GM12892 (cell line): ENCODE measurements around the gene TSPEAR.

Source experiments
- POLR2A ChIP-seq: IDR thresholded peaks from 2 replicates; pipeline ENCODE4 v1.6.1; 2011; ENCODE audit warnings: low read depth, low read length, control low read depth
- POLR2AphosphoS5 ChIP-seq: IDR thresholded peaks from 2 replicates; pipeline ENCODE4 v1.6.1; 2011; ENCODE audit warnings: low read depth, low read length, control low read depth
- TAF1 ChIP-seq: IDR thresholded peaks from 2 replicates; pipeline ENCODE4 v1.6.1; 2011; ENCODE audit warnings: low read depth, mild to moderate bottlenecking, control low read depth, low read length, borderline replicate concordance

DNA sequence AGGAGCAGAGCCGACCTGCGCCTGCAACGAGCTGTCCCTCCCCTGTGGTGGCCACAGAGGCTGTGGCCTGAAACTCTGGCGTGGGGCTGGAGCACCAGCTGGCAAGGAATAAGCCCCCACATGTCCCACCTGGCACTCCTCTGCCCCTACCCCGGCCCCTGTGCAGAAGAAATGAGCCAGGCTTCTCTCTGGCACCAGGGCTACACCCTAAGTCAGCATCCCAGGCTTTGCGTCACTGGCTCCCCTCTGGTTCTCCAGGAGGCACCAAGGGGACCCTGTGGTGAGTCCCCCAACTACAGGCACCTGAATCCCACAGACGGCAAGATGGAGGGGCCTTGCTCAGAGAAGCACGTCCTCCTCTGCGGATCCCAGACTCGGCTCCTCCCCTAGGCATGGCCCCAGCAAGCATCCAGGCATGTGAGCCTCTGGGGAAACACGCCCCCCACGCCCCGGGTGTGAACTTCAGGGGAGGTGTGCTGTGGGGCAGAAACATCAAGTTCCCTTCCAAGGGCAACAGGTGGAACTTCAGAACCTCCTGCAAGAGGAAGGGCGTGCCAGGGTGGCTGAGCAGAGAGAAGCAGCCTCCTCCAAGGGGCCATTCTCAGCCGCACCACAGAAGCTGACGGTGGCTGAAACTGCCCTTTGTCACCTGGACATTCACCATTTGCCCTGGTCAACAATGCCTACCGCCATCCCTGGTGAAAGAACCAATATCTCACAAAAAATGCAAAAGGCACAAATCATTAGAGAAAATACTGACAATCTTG, 108.1 kb downstream of the TSPEAR start:
- TF ChIP-seq POLR2A (no peak), POLR2AphosphoS5 (no peak), TAF1 (no peak)
